Transverse colon (tissue), 4 donors: ENCODE measurements around the gene TMEM273. TPM values are rescaled to one million over a fixed set of nuclear protein-coding genes. Genes with fewer than 3 reads are reported as not detected.
A peak's percentile ranks its signal among the peaks of the same experiment; 100 is the strongest.

Source experiments
- DNase-seq: peaks from one replicate; pipeline ENCODE4 v3.0.0-alpha.2; 2019
- H3K27ac ChIP-seq, 4 donors: fragments of 200-600 bp; sonication (generic); 2 replicates each; pipeline ENCODE4 v1.5.1; 2016 to 2018; ENCODE audit warnings: inconsistent platforms in 4 of 4
- H3K27me3 ChIP-seq: fragments of 200-600 bp; sonication (generic); 2 replicates; pipeline ENCODE4 v1.5.1; 2017; ENCODE audit warnings: inconsistent platforms
- H3K36me3 ChIP-seq, 4 donors: fragments of 200-600 bp; sonication (generic); 2 replicates each; pipeline ENCODE4 v1.5.1; 2017 to 2019; ENCODE audit warnings: inconsistent platforms in 4 of 4
- H3K4me1 ChIP-seq, 4 donors: fragments of 200-600 bp; sonication (generic); 2 replicates each; pipeline ENCODE4 v1.5.1; 2017 to 2020; ENCODE audit warnings: inconsistent platforms in 4 of 4
- H3K4me3 ChIP-seq, 4 donors: fragments of 200-600 bp; sonication (generic); 1 replicate in 1 of 4; 2 replicates in 3 of 4; pipeline versions ENCODE4 v1.5.1 to v1.6.1; 2017 to 2019; ENCODE audit warnings: inconsistent platforms in 4 of 4
- H3K9me3 ChIP-seq, 2 donors: fragments of 200-600 bp; sonication (generic); 2 replicates each; pipeline ENCODE4 v1.5.1; 2017 to 2019; ENCODE audit warnings: inconsistent platforms in 2 of 2
- CTCF ChIP-seq, 5 experiments: fragments of 200-600 bp in 3 of 5; fragments of 450-650 bp in 2 of 5; sonication (generic) in 3 of 5; IDR thresholded peaks; 1 replicate in 2 of 5; 2 replicates in 3 of 5; pipeline ENCODE4 v1.5.1; 2016 to 2017; ENCODE audit warnings: antibody characterized with exemption in 5 of 5, inconsistent platforms in 3 of 5, mild to moderate bottlenecking in 2 of 5, moderate library complexity in 1 of 5
- EP300 ChIP-seq: sonication (generic); formaldehyde crosslinking; IDR thresholded peaks from one replicate; pipeline ENCODE4 v1.6.1; 2017; ENCODE audit warnings: antibody characterized with exemption, low read depth
- POLR2A ChIP-seq: fragments of 450-650 bp; IDR thresholded peaks from one replicate; pipeline ENCODE4 v1.6.1; 2016; ENCODE audit warnings: antibody characterized with exemption, mild to moderate bottlenecking, moderate library complexity
- POLR2AphosphoS5 ChIP-seq, 3 donors: sonication (generic); formaldehyde crosslinking; IDR thresholded peaks; one replicate each; pipeline ENCODE4 v1.6.1; 2016; ENCODE audit warnings: antibody characterized with exemption in 3 of 3
- WGBS, 2 donors: methylation state at CpG; one replicate each; pipeline ENCODE4 v1.1.5; 2018; ENCODE audit warnings: low coverage in 1 of 2; 5-methylcytosine and 5-hydroxymethylcytosine counted together
- in situ Hi-C, 4 donors: fragments of 200-750 bp; cut with MboI; loops; one replicate each; pipeline versions ENCODE4 v1.15.0 to v1.15.1; 2017; ENCODE audit warnings: low sequenced_read_pairs in 3 of 4, low pct_ligation_motif_present in 1 of 4, low pct_unique_long_range_greater_than_20kb in 1 of 4
- intact Hi-C: fragments of 100-400 bp; cut with DNase I; formaldehyde crosslinking; loops from one replicate; pipeline ENCODE4 v1.15.1; 2023; ENCODE audit warnings: low total_unique reads
- total RNA-seq, 4 donors: library from RNA; depleted of rRNA; stranded (reverse); fragments of >200 nt; gene quantifications; one replicate each; pipeline ENCODE4 v1.1.0, GENCODE V29; 2016

TMEM273 gene
- total RNA-seq, 4 donors from 2014 or later = 0.80 to 18.4 (median 7.4) TPM

GRCh38 chr10:49183596-49184542 is 4.3 kb downstream of the TMEM273 start:
- 58 to 63% methylated on average over 5 of the region's 5 CpGs for WGBS, 2 donors
- H3K27ac ChIP-seq = peak overlapping the region in 1 of 4 donors; percentile 12
- no peak for DNase-seq
- intact Hi-C loops (no loop called here), in situ Hi-C loops (no loop called here)
- TF ChIP-seq CTCF (IDR thresholded peaks at IDR 0.05) (no peak), EP300 (no peak), POLR2A (no peak), POLR2AphosphoS5 (IDR thresholded peaks at IDR 0.05) (no peak)
- peaks cover 0 to 26% (median 0%) of the 10 kb centered on the region in 4 donors for H3K4me1 ChIP-seq
- H3K27me3 ChIP-seq = no peaks in the 10 kb centered on the region
- H3K9me3 ChIP-seq = no peaks in the 10 kb centered on the region
- H3K36me3 ChIP-seq = no peaks in the 10 kb centered on the region
- H3K4me3 ChIP-seq = no peak overlapping the region

GRCh38 chr10:49182776-49183175 is 5.4 kb downstream of the TMEM273 start:
- intact Hi-C loops = no loop called here
- no peak overlapping the region for H3K27ac ChIP-seq
- DNase-seq = no peak
- no peaks in the 10 kb centered on the region for H3K36me3 ChIP-seq
- in situ Hi-C loops = no loop called here
- no peak for TF ChIP-seq POLR2A
- no peak for TF ChIP-seq EP300
- TF ChIP-seq CTCF (IDR thresholded peaks at IDR 0.05) = no peak
- no peak for TF ChIP-seq POLR2AphosphoS5 (IDR thresholded peaks at IDR 0.05)
- no peak overlapping the region for H3K4me3 ChIP-seq
- peaks cover 0 to 18% (median 0%) of the 10 kb centered on the region in 4 donors for H3K4me1 ChIP-seq
- H3K9me3 ChIP-seq = no peaks in the 10 kb centered on the region
- H3K27me3 ChIP-seq = no peaks in the 10 kb centered on the region
- WGBS, 2 donors = 80 to 86% methylated on average over 2 to 4 of the region's 4 CpGs

- in situ Hi-C loops = no loop called here
- 7 to 43% methylated on average over 1 to 3 of the region's 3 CpGs for WGBS, 2 donors
Observed at GRCh38 chr10:49180444-49180860, 7.7 kb downstream of the TMEM273 start.

More at GRCh38 chr10:49180444-49180860, 7.7 kb downstream of the TMEM273 start:
- no peaks in the 10 kb centered on the region for H3K27me3 ChIP-seq
- H3K36me3 ChIP-seq = no peaks in the 10 kb centered on the region
- no peak overlapping the region for H3K4me3 ChIP-seq
- peaks cover 0 to 22% (median 0%) of the 10 kb centered on the region in 4 donors for H3K4me1 ChIP-seq
- no peak overlapping the region for H3K27ac ChIP-seq
- TF ChIP-seq POLR2A (no peak), CTCF (IDR thresholded peaks at IDR 0.05) (no peak), POLR2AphosphoS5 (IDR thresholded peaks at IDR 0.05) (no peak), EP300 (no peak)
- intact Hi-C loops = no loop called here
- DNase-seq = no peak
- H3K9me3 ChIP-seq = no peaks in the 10 kb centered on the region
